ENCODE measurements around the gene MYBL2.

Gene MYBL2

DNA sequence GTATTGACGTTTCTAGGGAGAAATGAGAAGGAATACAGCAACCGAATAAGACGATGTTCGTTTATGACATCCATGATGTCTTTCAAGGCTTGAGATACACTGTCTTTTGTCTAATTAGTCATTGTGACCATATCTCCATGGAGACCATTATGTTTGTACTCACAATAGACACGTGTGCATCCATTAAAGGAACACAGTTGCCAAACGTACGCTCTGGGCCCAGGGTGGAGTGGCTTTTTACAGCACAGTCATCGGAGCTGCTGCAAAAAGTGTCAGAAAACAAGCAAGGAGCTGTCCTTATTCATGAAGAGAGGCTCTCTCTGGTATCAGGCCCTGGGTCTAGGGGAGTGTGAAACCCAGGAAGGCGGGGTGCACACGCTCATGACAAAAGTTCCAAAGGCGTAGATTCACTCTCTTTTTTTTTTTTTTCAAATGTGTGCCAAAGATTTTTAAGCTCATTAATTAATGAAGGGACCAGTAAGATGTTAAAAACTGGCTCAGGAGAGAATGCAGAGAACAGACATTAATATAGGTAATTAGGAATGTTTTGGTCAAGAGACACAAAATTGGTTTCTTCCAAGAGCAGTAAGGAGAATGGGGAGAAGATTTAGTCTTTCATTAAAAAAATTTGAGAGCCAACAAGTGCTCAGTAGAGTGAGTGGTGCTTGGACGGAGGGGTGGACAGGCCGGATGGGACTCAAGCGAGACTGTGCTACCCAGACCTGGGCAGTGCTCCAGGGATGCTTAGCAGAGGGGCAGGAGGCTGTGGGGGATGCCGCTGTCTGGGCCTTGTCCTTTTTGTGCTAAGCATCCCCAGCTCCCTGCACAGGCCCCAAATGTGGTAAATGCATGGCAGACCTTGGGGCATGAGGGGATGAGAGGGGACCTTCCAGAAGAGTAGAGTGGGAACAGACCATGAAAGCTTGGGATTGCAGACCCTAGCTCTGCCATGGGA lies 94.7 kb downstream of the MYBL2 start:
- Mint-ChIP-seq H3K36me3 (peaks cover 2 to 4% of the 10 kb centered on the region in 2 donors), H3K9me3 (no peaks in the 10 kb centered on the region), H3K4me3 (no peak overlapping the region), H3K27me3 (peaks cover 5 to 11% of the 10 kb centered on the region in 2 donors), H3K27ac (no peak overlapping the region), H3K4me1 (peaks cover 0 to 4% of the 10 kb centered on the region in 2 donors)
- DNase-seq (no peak), ATAC-seq (replicated peaks) (no peak)

DNA sequence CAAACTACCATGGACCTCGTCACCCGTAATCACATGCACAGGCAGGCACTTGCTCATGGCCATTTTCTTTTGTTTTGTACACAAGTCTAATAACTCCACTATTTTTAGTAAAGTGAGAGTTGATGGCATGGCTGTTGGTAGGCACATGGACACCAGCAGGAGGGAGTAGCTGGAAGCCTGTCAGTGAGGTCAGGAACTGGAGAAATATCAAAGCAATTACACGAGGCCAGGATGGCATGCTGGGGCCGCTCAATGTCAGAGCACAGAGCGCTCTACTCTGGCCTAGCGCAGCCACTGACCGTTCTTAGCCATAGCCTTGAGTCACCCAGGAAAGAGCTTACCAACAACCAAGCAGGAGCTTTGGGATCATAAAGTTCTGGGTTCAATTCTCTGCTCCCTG lies 96.0 kb downstream of the MYBL2 start:
- ATAC-seq (replicated peaks) (no peak), DNase-seq (no peak)
- Mint-ChIP-seq H3K4me3 (no peak overlapping the region), H3K27me3 (peaks cover 12 to 23% of the 10 kb centered on the region in 2 donors), H3K36me3 (peaks cover 2 to 4% of the 10 kb centered on the region in 2 donors), H3K9me3 (no peaks in the 10 kb centered on the region), H3K27ac (no peak overlapping the region), H3K4me1 (peaks cover 8 to 10% of the 10 kb centered on the region in 2 donors)

DNA sequence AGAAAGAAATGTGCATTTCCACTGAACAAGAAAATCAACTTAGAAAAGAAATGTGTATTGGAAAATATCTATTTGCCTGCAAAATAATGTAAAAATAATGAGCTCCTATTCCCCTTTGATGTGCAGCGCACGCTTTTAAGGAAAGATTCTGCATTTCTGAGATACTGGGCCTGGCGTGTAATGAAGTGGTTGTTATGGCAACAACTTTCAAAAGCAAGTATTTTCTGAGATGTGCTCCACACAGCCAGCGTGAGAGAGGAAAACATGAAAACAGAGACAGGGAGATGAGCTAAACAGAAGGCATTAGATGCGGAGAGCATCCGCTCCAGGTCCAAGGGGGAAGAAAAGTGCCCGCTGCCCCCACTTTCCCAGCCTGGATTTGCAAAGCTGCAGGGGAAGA lies 99.0 kb downstream of the MYBL2 start:
- DNase-seq: no peak
- Mint-ChIP-seq H3K36me3 (no peaks in the 10 kb centered on the region), H3K27me3 (peaks cover 14 to 30% of the 10 kb centered on the region in 2 donors), H3K9me3 (no peaks in the 10 kb centered on the region), H3K4me3 (no peak overlapping the region), H3K4me1 (peaks cover 4 to 15% of the 10 kb centered on the region in 2 donors), H3K27ac (no peak overlapping the region)
- ATAC-seq (replicated peaks): no peak

Data from stimulated activated naive B cell treated with anti-CD40 and anti-IgM and Interleukin-4, amounts not matched to agents 10 μg/mL and 1 μg/mL and 100 μg/mL, for 72 hours (primary cell).